ENCODE measurements around the gene POU4F1.
A peak's percentile ranks its signal among the peaks of the same experiment; 100 is the strongest.
"Not testable (repeated sequence)": the region's sequence is repeated elsewhere in the genome, so short reads cannot be mapped to it uniquely, and the experiment has no call there.

The POU4F1 gene, protein sequence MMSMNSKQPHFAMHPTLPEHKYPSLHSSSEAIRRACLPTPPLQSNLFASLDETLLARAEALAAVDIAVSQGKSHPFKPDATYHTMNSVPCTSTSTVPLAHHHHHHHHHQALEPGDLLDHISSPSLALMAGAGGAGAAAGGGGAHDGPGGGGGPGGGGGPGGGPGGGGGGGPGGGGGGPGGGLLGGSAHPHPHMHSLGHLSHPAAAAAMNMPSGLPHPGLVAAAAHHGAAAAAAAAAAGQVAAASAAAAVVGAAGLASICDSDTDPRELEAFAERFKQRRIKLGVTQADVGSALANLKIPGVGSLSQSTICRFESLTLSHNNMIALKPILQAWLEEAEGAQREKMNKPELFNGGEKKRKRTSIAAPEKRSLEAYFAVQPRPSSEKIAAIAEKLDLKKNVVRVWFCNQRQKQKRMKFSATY

DNA sequence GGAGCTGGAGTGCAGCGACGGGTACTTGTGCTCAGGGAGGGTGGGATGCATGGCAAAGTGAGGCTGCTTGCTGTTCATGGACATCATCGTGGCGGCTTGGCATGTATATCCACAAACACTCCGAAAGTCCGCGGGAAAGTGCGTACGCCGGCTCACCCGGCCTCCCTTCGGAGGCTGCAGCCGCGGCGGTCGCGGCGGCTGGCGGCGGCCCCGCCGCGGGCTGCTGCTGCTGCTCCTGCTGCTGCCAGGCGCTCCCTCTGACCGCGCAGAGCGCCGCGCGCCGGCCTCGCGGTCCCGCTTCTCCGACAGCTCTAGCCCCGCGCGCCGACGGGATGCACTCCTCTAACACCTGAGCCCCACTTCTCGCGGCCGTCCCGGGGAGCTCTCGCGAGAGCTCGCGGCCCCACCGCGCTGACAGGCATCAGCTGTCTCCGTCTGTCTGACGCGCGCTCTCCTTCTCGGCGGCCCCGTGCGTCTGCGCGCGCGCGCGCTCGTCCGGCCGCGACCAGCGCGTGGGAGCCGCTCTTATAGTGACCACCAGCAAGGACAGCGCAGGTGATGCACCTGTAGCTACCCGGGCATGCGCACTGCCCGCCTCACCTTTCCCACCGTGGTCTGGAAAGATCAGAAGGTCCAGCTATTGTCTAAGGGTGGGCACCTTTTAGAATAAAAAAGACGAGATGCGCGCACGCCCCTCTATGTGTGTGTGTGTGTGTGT, at the start of gene POU4F1:
TSS of gene POU4F1 (minus strand) at position 313 of the 718 bp plus-strand sequence. CDS start at position 87, 226 bp downstream.
- DNase-seq, result peak; percentile 59

DNA sequence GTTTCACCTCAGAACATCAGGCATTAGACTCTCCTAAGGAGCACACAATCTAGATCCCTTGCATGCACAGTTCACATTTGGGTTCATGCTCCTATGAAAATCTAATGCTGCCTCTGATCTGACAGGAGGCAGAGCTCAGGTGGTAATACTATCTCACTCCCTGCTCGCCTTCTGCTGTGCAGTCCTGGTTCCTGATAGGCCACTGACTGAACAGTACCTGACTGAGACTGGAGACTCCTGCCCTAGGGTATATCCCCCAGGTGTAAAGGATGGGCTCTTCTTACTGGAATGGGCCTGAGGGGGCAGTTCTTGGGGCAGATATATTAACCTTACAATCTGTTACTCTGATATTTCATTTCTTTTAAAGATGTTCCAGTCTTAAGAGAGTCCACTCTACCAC, 49.3 kb upstream of the POU4F1 start:
- DNase-seq, result no peak

DNA sequence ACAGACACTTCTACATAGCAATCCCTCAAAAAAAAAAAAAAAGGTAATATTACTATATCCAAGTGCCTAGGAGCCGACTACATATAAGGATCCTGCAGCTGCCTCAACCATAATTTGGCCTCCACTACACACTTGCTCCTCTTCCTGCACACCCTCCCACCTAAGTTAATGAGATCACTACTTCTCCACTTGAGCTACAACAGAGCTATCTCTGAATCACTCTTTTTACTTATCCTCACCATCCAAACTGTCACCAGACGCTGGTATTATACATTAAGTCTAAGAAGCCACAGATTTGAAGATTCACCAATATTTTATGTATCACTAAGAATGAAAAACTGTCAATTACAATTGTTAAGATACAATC, 47.3 kb upstream of the POU4F1 start:
- DNase-seq, result no peak

DNA sequence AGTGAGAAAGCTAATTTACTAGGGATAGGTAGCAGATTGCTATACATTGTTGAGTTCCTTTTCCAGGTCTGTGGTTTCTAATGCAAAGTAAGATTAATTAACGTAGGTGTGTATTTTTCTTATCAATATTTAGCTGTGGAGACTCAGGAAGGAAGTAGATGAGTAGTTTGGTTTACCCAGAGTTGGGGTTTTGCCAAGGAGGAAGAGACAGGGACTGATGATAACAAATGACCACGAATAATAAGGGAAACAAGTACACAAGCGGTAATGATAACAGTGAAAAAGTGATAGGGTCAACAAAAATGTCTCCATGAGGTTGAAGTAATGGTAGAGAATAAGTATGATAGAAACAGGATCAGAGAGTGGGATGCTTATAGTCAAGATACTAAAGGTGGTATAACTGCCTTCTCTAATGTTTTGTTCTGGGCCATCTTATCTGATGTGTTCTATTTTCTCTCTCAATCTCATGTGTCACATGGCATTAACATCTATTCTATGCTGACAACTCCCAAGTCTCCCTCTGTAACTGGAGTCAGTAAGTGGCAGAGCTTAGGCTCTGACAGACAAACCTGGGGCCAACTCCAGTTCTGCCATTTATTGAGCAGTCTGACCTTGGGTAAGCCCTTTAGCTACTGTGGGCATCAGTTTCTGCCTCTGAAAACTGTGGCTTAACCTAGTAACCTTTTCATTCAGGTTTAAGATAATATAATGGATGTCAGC, 46.8 kb upstream of the POU4F1 start:
- DNase-seq, result no peak

DNA sequence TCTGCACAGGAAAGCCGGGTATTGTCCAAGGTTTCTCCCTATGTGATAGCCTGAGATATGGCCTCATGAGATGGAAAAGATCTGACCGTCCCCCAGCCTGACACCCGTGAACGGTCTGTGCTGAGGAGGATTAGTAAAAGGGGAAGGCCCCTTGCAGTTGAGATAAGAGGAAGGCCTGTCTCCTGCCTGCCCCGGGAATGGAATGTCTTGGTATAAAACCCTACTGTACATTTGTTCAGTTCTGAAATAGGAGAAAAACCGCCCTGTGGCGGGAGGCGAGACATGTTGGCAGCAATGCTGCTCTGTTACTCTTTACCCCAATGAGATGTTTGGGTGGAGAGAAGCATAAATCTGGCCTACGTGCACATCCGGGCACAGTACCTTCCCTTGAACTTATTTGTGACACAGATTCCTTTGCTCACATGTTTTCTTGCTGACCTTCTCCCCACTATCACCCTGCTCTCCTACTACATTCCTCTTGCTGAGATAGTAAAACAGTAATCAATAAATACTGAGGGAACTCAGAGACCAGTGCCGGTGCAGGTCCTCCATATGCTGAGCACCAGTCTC, 43.8 kb upstream of the POU4F1 start:
- not testable (repeated sequence) for DNase-seq

DNA sequence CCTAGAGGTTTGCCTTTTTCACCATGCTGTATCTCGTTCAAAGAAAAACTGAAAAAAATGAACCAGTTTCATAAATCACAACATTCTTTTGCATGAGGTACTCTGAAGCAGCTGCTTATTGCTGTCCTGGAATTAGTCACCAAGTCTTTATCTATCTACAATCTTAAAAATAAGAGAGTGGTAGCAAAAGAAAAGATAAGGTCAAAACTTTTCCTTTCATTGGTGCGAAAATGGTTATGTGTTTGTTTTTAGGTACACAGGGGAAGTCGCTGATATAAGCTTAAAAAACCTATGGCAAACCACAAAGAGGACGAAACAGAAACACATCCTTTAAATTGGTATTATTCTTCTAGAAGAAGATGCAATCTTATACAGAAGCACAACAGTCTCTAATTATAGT, 34.9 kb upstream of the POU4F1 start:
- no peak for DNase-seq

DNA sequence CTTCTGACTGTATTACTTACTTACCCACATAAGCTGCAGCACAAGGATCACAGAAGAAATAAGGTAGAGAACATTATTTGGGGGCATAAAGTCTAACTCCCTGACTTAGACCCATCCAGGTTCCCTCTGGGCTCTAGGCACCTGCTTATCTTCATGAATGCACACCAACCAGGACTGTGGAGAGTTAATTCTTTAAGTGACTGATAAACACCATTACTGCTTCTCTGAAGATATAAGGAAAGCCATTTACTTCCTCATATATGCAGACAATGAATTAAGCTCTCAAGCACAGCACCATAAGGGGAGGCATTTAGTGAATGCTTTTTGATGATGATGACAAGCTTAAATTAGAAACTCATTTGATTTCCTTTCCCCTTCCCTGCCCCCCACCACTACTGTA, 33.1 kb upstream of the POU4F1 start:
- DNase-seq, result no peak

DNA sequence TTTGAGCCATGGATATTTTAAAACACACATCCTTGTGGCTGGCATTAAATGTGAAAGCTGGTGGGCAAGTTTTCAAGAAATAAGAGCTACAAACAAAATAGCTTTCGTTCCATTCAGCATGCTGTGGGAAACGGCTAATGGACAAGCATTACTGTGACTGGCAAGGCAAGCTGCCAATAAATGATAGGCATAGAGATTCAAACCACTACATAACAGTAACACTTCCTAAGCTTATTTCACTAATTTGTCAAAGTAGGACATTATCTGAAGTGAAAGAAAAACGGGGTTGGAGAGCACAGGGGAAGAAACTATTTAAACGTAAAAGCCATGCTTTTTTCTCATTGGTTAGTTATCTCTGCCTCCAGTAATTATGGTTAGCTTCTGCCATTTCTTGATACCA, 29.6 kb upstream of the POU4F1 start:
- no peak for DNase-seq

DNA sequence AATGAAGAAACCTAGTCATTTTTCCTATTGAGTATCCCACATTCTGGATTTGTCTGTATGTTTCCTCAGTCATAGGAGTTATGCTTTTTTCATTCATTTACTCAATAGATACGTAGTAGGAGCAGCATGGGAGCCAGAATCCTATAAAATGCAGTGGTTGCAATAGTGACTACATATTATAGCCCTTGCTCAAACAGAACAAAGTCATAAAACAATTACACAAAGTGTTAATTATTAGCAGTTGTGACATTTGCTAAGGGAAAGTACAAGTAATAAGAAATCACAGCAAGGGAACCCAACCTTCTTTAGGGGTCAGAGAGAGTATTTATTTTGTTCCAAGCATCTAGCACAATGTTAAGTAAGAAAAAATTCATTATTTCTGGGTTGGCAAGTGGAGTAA, 27.7 kb upstream of the POU4F1 start:
- no peak for DNase-seq

DNA sequence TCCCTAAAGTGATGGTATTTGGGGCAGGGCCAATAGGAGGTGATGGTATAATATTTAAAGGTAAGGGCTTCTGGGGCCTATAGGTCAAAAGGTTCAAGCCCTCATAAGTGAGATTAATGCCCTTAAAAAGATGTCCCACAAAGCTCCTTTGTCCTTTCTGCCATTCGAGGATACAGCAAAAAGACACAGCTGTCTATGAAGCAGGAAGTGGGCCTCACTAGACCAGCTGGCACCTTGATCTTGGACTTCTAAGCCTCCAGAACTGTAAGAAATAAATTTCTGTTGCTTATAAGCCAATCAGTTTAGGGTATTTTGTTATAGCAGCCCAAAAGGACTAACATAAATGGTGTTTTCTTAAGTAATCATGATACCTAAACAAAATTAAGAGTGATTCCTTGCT, 27.2 kb upstream of the POU4F1 start:
- no peak for DNase-seq

DNA sequence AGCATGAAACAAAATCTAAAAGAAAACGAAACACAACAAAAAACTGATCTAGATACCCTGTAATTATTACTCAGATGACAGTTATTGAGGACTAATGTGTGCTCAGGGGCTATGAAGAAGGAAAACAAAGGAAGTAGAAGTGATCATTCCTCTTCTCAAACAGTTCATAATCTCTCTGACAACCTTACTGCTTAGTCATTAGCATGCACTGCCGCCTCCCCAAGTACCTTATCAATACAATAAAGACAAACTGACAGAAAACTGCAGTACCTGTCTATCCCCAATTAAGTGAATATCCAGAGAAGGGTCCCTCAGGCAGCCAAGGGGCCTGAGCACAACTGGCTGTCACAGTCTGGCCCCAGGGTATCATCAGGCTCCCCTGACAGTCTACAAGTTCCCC, 22.0 kb upstream of the POU4F1 start:
- no peak for DNase-seq

DNA sequence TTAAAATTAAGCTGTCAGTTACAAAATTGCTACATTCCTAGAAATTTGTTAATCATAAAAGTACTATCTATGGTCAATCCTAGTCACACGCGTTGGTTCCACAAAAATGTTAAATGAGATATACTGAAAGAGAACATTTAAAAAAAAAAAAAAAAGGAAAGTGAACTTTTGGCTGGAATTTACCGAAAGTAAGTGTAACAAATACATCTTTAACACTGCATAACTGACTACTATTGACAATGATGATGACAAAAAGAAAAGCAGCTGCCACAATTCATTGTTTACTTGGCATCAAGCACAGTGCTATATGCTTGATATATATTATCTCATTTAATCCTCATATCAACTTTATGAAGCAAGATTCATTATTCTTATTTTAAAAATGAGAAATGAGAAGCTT, 19.8 kb upstream of the POU4F1 start:
- no peak for DNase-seq

DNA sequence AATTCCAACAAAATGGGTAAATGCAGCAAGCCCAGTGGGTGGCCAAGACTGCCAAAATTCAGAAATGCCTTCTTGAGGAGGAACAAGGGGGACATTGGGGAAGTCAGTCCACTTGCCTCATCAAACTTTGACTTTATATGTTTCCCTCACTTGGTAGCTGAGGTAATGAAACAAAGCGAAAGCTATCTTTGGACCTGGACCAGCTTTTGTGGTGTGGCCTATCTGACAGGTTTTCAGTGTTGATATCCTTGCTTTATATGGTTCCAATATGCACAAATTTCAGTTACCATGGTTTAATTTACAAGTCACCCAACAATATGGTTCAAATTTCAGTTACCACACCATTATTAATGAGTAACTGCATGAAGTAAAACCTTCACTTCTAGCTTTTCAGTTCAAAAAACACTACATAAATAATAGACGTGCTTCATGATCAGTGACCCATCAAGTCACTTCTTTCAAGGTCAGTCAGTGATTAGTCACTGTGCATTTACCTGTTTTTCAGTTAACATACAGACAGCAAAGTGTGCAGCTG, 17.7 kb upstream of the POU4F1 start:
- no peak for DNase-seq

DNA sequence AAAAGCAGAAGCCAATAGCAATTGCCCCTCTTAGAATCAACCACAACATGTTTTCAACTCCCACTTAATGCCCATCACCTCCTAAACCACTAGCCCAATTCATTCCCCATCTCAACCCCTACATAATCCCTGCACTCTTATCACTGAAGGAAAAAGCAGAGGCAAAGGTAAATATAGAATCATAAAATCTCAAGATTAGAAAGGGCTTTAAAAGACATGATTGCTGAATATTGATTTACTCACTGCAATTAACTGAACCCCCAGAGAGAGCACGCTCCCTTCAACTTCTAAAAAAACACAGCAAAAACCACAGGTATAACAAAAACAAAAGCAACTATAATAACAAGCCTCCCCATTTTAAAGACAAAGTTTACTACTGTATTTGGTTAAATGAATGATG, 15.1 kb upstream of the POU4F1 start:
- DNase-seq, result no peak

DNA sequence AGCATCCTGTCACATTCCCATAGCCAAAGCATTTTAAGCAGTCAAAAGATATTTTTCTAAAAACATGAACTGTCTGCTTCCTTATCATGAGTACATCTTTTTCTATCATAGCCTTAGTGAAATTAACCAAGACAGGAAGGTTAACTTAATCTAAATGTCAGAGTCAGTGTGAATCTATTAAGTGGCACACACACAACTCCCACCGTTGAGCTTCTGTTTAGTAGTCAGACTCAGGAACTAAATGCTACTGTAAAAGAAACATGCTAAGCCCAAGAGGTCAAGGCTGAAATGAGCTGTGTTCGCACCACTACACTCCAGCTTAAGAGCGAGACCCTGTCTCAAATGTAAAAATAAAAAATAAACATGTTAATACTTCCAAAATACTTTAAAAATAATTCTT, 7.7 kb upstream of the POU4F1 start:
- no peak for DNase-seq

DNA sequence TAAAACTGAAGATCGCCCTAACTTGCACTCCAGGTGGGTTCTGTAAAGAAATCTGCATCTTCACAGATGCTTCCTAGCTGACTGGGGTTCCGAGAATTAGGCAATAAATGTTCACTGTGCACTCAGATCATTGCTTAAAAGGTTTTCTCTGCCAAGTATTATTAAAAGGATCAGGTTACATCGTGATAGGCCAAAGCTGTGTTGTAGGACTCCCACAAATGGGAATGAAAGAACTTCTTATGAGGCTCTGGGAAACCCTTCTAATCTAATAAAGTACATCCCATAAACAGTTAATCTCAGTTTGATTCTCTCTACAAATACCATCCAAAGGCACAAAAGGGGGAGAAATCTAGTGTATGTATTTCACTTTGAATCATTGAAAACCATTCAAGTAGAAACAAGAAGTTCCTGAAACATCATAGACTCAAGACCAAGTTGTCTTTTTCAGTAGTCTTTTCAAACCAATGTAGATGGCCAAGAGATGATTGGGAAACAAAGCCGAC, 7.1 kb upstream of the POU4F1 start:
- no peak for DNase-seq

DNA sequence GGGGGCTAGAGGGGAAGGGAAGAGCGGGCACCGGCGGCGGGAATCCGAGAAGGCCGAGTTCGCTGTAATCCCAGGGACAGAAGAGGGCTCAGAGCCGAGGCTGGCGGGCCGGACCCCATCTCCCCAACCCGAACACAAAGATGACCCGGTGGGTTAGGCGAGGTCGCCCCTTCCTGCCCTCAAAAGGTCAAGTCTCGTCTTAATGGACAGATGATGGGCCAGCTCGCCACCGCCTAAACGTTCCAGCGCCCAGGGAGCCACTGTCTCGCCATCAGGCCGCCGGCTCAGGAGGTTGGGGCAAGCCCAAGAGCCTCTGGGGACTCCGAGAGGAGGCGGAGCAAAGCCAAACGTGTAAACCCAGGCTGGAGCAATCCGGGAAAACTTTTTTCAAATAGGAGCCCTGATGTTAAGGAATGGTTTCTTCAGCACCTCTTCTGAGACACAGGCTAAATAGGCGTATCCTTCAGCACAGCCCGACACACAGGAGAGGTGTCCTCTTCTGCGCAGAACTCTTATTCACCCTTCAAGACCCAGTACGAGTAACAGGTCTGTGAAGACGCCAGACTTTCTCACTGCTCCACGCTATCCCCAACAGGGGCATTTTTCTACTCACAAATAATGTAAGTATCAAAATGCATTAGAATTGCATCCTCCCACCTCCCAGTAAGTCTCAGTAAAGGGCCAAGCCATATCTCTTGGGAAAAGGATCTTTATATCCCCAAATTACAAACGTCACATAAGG, 6.3 kb upstream of the POU4F1 start:
- DNase-seq, result no peak

DNA sequence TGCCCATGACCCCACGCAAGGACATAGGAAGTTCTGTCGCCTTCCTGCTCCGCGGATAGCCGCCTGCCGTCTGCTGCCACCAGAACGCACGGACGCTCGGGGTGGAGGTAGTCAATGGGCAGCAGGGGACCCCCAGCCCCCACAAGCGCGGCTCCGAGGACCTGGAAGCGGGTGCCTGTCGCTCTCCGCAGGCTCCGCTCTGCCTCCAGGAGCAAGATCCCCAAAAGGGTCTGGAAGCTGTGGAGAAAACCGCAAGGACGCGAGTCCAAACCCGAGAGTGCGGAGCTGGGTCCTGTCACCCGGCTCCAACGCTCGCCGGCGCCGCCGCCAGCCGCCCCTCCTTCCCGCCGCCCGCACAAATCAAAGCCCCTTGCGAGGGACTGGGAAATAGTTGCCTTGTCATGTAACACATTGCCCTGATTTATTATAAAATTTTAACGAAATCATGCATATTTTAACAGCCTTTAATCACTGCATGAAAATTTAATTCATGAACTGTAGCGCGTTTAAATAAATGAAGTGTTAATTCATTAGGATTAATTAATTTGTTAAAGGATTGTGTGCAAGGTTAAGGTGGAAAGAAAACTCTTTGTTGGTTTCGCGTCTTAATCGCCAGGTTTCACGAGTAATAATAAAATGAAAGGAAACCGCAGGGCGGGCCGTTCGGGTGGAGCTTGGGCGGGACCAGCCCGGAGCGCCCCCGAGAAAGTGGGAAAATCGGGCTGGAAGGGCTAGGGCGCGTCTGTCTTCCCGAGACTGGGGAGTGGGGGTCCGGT, 5.5 kb upstream of the POU4F1 start:
- no peak for DNase-seq

DNA sequence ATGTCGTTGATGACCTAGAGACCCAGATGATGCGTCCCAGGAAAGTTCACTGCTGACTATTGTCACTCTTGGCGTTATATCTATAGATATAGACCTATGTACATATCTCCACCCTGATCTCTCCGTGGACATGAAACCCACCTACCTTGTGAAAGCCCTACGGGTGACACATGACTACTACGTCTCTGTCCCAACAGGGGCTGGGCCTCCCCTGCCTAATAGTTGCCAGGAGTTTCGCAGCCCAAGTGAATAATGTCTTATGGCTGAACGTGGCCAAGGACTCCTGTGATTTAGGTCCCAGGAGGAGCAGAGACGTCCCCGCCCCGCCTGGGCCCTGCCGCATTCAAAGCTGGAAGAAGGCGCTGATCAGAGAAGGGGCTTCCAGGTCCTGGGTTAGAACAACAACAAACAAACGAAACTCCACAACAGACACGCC, 4.9 kb upstream of the POU4F1 start:
- no peak for DNase-seq

DNA sequence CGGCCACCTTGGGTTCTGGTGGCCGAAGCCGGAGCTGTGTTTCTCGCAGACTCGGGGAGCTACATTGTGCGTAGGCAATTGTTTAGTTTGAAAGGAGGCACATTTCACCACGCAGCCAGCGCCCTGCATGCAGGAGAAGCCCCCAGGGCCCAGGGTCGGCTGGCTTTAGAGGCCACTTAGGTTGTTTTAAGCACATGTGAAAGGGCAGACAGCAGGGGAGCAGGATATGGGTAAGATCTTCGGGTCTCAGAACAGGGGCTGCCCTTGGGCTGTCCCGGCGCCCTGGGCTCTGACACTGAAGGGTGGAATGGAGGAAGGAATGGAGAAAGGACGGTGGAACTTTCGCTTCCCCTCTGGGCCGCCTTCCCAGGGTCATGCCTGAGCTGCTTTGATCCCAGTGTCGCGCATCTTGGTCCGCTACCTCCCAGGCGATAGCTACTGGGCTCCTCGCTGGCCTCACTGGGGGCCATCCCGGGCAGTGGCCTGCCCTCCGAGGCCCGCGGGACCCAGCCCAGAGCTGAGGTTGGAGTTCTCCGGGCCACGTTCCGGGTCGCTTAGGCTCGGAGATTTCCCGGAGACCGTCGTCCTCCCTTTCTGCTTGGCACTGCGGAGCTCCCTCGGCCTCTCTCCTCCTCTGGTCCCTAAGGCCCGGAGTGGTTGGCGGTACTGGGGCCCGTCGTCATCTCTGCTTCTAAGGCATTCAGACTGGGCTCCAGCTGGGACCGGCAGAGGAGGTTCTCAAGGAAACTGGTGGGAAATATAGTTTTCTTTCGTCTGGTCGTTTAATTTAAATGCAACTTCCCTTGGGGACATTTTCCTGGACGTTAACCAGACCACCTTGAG, 4.3 kb upstream of the POU4F1 start:
- DNase-seq, result no peak

Data from NCI-H510A (cell line).